ENCODE data around the gene E2F6. TPM values are rescaled to one million over a fixed set of nuclear protein-coding genes. Genes with fewer than 3 reads are reported as not detected.

Gene E2F6
- total RNA-seq, 2 donors from 2014 or later, result 6.6 TPM

DNA sequence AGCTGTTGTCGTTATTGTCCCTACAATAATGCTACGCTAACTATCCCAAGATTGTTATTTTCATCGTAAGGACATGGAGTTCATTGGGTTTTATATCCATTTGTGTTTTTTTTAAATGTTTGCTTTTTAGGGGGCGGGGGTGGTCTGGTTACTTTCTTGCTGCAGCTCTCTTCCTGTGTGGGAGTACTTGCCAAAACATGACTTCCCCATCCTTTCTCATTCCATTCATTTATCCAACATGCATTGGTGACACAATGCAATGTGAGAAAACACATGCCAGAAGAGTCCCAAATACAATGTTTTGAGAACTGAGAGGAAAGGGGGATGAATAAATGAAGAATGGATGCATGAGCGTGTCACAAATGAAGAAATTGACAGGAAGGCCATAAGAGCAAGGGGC lies 55.9 kb downstream of the E2F6 start:
- H3K4me3 ChIP-seq, result no peak overlapping the region
- intact Hi-C loops (cut with DNase I), result loop anchor here (5.0 kb wide), 1 partner anchor 278 kb away; a partner anchor contains a TSS
- H3K27me3 ChIP-seq, result no peaks in the 10 kb centered on the region
- DNase-seq, result no peak
- H3K9me3 ChIP-seq, result no peaks in the 10 kb centered on the region
- peaks cover 14% of the 10 kb centered on the region for H3K4me1 ChIP-seq
- no peaks in the 10 kb centered on the region for H3K36me3 ChIP-seq
- no peak overlapping the region for H3K9ac ChIP-seq (ENCODE audit: low read depth in 2 of 2, low read length in 2 of 2)
- TF ChIP-seq, protein P1, sequence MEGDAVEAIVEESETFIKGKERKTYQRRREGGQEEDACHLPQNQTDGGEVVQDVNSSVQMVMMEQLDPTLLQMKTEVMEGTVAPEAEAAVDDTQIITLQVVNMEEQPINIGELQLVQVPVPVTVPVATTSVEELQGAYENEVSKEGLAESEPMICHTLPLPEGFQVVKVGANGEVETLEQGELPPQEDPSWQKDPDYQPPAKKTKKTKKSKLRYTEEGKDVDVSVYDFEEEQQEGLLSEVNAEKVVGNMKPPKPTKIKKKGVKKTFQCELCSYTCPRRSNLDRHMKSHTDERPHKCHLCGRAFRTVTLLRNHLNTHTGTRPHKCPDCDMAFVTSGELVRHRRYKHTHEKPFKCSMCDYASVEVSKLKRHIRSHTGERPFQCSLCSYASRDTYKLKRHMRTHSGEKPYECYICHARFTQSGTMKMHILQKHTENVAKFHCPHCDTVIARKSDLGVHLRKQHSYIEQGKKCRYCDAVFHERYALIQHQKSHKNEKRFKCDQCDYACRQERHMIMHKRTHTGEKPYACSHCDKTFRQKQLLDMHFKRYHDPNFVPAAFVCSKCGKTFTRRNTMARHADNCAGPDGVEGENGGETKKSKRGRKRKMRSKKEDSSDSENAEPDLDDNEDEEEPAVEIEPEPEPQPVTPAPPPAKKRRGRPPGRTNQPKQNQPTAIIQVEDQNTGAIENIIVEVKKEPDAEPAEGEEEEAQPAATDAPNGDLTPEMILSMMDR (IDR thresholded peaks at IDR 0.05), result no peak
- no peak overlapping the region for H3K27ac ChIP-seq

- no peak overlapping the region for H3K9ac ChIP-seq (ENCODE audit: low read depth in 2 of 2, low read length in 2 of 2)
- TF ChIP-seq, protein P1 (IDR thresholded peaks at IDR 0.05), result no peak
Measured at GRCh38 chr2:11409572-11409959, 56.4 kb downstream of the E2F6 start.

DNA sequence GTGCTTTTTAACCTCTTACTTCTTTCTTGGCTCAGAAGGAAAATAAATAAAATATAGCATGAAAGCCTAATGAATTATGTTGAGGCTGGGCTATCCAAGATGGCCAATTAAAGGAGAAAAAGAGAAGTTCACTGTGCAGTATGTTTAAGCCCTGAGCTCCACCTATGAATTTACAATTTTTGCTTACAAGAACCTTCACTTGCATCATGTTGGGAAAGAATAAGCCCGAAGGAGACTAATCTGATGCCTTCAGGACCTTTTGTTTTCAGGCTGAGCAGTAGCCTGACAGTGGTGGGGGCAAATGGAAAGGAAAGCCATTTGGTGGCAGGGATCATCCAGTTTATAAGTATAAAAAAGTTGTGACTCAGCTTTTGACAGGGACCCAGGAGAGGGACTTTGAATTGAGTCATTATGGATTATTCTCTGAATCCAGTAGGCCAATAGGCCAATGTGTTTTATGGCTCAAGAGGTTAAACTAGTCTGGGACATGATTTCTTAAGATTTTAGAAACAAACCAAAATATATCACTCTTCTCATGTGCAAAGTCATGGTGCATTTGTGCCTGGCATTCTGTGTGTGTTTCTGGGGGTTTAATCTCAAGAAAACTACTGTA lies 56.9 kb downstream of the E2F6 start:
- Histone ChIP-seq H3K27me3 (no peaks in the 10 kb centered on the region), H3K9ac (ENCODE audit: low read depth in 2 of 2, low read length in 2 of 2) (no peak overlapping the region), H3K4me1 (peaks cover 21% of the 10 kb centered on the region), H3K9me3 (no peaks in the 10 kb centered on the region), H3K27ac (no peak overlapping the region), H3K4me3 (no peak overlapping the region), H3K36me3 (no peaks in the 10 kb centered on the region)
- intact Hi-C loops (cut with DNase I), result loop anchor here (10.0 kb wide), 1 partner anchor 64 kb away; the partner anchor contains the start of gene ROCK2
- TF ChIP-seq, protein P1 (IDR thresholded peaks at IDR 0.05), result no peak
- DNase-seq, result no peak

More at GRCh38 chr2:11409572-11409959, 56.4 kb downstream of the E2F6 start:
- no peak for DNase-seq
- H3K4me3 ChIP-seq, result no peak overlapping the region
- no peaks in the 10 kb centered on the region for H3K9me3 ChIP-seq
- H3K27me3 ChIP-seq, result no peaks in the 10 kb centered on the region
- peaks cover 18% of the 10 kb centered on the region for H3K4me1 ChIP-seq
- intact Hi-C loops (cut with DNase I), result loop anchor here (10.0 kb wide), 1 partner anchor 65 kb away; the partner anchor contains the start of gene ROCK2
- H3K36me3 ChIP-seq, result no peaks in the 10 kb centered on the region
- no peak overlapping the region for H3K27ac ChIP-seq

DNA sequence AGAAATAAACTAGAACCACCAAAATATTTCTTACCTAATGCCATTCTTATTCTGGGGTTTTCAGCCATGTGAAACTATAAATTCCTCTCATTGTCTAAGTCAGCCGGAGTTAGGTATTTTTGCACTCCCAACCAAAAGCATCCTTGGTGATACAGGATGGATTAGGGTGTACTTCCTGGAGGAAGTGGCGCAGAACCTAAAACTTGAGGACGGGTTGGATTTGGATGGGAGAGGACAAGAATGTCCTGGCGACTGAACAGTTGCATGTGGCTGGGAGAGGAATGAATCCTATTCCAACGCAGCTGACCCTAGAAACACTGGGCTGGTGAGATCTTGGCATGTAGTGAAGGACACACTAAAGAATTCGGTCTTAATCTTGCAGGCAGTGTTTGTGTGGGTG lies 58.5 kb downstream of the E2F6 start:
- no peaks in the 10 kb centered on the region for H3K9me3 ChIP-seq
- peak overlapping the region; percentile 45 for H3K27ac ChIP-seq
- H3K36me3 ChIP-seq, result no peaks in the 10 kb centered on the region
- no peak overlapping the region for H3K4me3 ChIP-seq
- no peak overlapping the region for H3K9ac ChIP-seq (ENCODE audit: low read depth in 2 of 2, low read length in 2 of 2)
- no peak for DNase-seq
- TF ChIP-seq, protein P1 (IDR thresholded peaks at IDR 0.05), result no peak
- intact Hi-C loops (cut with DNase I), result loop anchor here (10.0 kb wide), 1 partner anchor 63 kb away; the partner anchor contains the start of gene ROCK2
- no peaks in the 10 kb centered on the region for H3K27me3 ChIP-seq
- peaks cover 24% of the 10 kb centered on the region for H3K4me1 ChIP-seq

GRCh38 chr2:11406958-11407381 lies 59.0 kb downstream of the E2F6 start:
- peak overlapping the region; percentile 45 for H3K27ac ChIP-seq
- H3K4me1 ChIP-seq, result peaks cover 24% of the 10 kb centered on the region
- H3K9ac ChIP-seq (ENCODE audit: low read depth in 2 of 2, low read length in 2 of 2), result no peak overlapping the region
- TF ChIP-seq, protein P1 (IDR thresholded peaks at IDR 0.05), result no peak
- intact Hi-C loops (cut with DNase I), result loop anchor here (10.0 kb wide), 1 partner anchor 62 kb away; the partner anchor contains the start of gene ROCK2
- no peaks in the 10 kb centered on the region for H3K27me3 ChIP-seq
- no peak for DNase-seq
- H3K9me3 ChIP-seq, result no peaks in the 10 kb centered on the region
- H3K36me3 ChIP-seq, result no peaks in the 10 kb centered on the region
- no peak overlapping the region for H3K4me3 ChIP-seq

Data from colonic mucosa (tissue), 4 donors.